Astrocyte of the spinal cord (primary cell): ENCODE results near the gene PALS2.

Experiments used
- DNase-seq: peaks from one replicate; pipeline ENCODE4 v3.0.0; 2011; ENCODE audit warnings: low read depth, low spot score
- H3K4me3 ChIP-seq: 2 replicates; pipeline ENCODE4 v1.5.1; 2011; ENCODE audit warnings: low read depth, mild to moderate bottlenecking, low read length, moderate library complexity
- CTCF ChIP-seq: IDR thresholded peaks from 2 replicates; pipeline ENCODE4 v1.5.1; 2012; ENCODE audit warnings: low read depth, mild to moderate bottlenecking, low read length, inconsistent platforms
- in situ Hi-C: cut with HindIII; loops from 2 replicates; pipeline ENCODE4 v1.10.0; 2017; ENCODE audit warnings: low sequenced_read_pairs

Gene PALS2

DNA sequence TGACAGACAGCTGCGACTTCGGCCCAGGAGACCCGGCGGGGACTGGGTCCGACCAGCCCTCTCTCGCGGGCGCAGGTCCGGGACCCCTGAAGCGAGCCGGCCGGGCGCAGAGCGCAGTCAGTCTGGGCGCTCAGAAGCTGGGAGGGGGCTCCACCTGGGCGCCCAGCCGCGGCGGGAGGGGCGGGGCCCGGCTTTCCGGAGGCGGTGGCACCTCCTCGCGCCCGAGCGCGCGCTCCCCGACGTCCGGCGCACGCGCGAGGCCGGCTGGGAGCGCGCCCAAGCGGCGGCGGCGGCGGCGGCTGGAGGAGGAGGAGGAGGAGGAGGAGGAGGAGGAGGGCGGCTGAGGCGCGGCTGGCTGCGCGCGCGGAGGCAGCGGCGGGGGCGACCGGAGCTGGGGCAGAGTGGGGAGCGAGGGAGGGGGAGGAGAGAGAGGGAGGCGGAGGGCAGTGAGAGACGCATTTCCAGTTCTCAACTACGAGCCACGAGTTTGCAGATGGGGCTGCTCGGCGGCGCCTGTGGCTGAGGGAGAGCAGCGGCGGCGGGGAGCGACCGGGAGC, at the start of gene PALS2:
PALS2 (plus strand) TSS at position 456 of the 557 bp plus-strand sequence. CDS start 50,216 bp downstream, outside the sequence.
- in situ Hi-C loops: no loop called here
- peak; percentile 76 for DNase-seq
- no peak for TF ChIP-seq CTCF
- peak within 1 kb of the TSS; percentile 71 for H3K4me3 ChIP-seq

DNA sequence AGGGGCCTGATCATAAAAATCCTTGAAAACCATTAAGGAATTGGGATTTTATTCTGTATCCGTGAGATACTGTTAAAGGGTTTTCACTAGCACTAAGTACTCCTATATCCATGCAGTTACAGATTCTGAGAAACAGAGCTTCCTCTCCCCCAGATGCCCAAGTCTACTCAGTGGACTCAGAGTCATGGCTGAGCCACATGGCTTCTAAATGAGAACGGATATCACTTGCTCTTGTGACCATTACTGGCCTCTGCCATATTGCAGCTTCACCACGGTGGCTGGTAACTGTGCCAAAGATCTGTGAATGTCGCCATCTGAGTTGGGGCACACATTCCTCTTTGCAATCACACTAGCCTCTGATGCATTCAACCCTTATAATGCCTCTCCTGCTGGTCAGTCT, 42.0 kb upstream of the PALS2 start:
- no peak for DNase-seq
- H3K4me3 ChIP-seq: no peak overlapping the region
- TF ChIP-seq CTCF: no peak
- in situ Hi-C loops: no loop called here

GRCh38 chr7:24536682-24537081, 36.6 kb upstream of the PALS2 start:
- in situ Hi-C loops: no loop called here
- DNase-seq: no peak
- H3K4me3 ChIP-seq: no peak overlapping the region
- TF ChIP-seq CTCF: no peak

DNA sequence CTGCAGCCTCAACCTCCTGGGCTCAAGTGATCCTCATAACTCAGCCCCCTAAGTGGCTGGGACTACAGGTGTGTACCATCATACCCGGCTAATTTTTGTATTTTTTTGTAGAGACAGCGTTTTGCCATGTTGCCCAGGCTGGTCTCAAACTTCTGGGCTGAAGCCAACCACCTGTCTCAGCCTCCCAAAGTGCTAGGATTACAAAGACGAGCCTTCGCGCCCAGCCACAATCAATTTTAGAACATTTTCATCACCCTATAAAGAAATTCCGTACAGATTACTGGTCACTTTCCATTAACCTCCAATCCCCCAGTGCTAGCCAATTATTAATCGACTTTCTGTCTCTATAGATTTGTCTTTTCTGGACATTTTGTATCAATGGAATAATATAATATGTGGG, 32.3 kb upstream of the PALS2 start:
- in situ Hi-C loops: no loop called here
- DNase-seq: no peak
- no peak for TF ChIP-seq CTCF
- no peak overlapping the region for H3K4me3 ChIP-seq

- no peak for TF ChIP-seq CTCF
- no peak overlapping the region for H3K4me3 ChIP-seq
- in situ Hi-C loops: no loop called here
- no peak for DNase-seq
Observed at GRCh38 chr7:24545215-24545614, 28.0 kb upstream of the PALS2 start.

- no peak overlapping the region for H3K4me3 ChIP-seq
- no peak for TF ChIP-seq CTCF
- no peak for DNase-seq
- in situ Hi-C loops: no loop called here
Observed at GRCh38 chr7:24548390-24548789, 24.9 kb upstream of the PALS2 start.

DNA sequence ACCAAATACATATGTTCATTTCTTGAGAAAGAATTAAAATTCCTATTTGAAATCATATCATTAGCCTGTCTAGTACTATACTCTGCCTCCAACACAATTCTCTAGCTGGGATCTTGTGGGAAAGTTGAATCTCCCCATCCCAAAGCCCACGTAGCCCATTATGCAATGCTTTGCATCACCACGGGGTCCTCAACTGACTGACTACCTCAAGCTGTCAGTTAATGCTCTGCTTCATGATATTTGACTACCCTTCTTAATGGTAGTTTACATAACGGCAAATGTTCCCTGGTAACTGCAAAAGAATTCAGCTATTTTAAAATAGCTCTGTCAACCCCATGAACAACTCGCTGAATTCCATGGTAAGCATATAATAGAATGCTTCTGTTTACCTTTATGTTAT, 23.3 kb upstream of the PALS2 start:
- DNase-seq: no peak
- H3K4me3 ChIP-seq: no peak overlapping the region
- in situ Hi-C loops: no loop called here
- TF ChIP-seq CTCF: no peak
